Tibial nerve (tissue), 4 donors: ENCODE results near the gene HECTD2.

Source experiments
- CTCF ChIP-seq, 5 experiments: fragments of 200-600 bp in 3 of 5; fragments of 450-650 bp in 2 of 5; sonication (generic) in 3 of 5; IDR thresholded peaks; one replicate each; pipeline ENCODE4 v1.5.1; 2016 to 2019; ENCODE audit warnings: antibody characterized with exemption in 5 of 5, mild to moderate bottlenecking in 3 of 5, moderate library complexity in 2 of 5
- EP300 ChIP-seq, 2 donors: sonication (generic); formaldehyde crosslinking; IDR thresholded peaks; one replicate each; pipeline ENCODE4 v1.6.1; 2017; ENCODE audit warnings: antibody characterized with exemption in 2 of 2, mild to moderate bottlenecking in 1 of 2
- POLR2A ChIP-seq, 2 donors: fragments of 450-650 bp; IDR thresholded peaks; one replicate each; pipeline ENCODE4 v1.6.1; 2017; ENCODE audit warnings: antibody characterized with exemption in 2 of 2, mild to moderate bottlenecking in 2 of 2, moderate library complexity in 2 of 2

- TF ChIP-seq CTCF (IDR thresholded peaks at IDR 0.05) (no peak), POLR2A (IDR thresholded peaks at IDR 0.05) (no peak), EP300 (IDR thresholded peaks at IDR 0.05) (no peak)
Observed at GRCh38 chr10:91422915-91423314, 12.8 kb downstream of the HECTD2 start.
